Activated CD4-positive, alpha-beta T cell treated with anti-CD3 and anti-CD28 coated beads for 4 hours (primary cell): Measurements from ENCODE around the gene CMPK2.

Source experiments
- DNase-seq, 2 donors: peaks; one replicate each; pipeline ENCODE4 v3.0.0-alpha.2; 2020

The CMPK2 gene

DNA sequence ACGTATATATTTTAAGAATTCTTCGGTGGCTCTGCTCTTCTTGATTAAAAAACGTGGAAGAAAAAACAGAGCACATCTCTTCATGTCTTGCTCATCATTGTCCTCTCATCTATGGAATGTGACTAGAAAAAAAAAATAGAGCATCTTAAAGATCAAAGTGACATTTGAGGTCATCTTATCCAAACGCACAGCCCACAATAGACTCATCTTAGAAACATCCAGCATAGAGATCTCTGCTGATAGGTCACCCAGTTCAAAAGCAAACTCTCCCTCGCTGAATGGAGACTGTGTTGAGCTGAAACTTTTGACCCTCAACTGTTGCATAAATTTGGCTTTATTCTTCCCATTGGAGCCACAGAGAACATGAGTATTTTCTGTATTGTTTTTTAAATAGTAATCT, 65.2 kb downstream of the CMPK2 start:
- no peak for DNase-seq
